GM19239 (cell line): ENCODE data around the gene CYP4B1.

Experiments
- DNase-seq: peaks from one replicate; pipeline ENCODE4 v3.0.0; 2011; ENCODE audit warnings: low spot score; ENCODE audit not compliant: insufficient read length
- FAIRE-seq: peaks from 2 replicates; lab custom pipeline; 2011; peaks lifted over from hg19 to GRCh38; lab: Jason Lieb, UNC

The CYP4B1 gene

DNA sequence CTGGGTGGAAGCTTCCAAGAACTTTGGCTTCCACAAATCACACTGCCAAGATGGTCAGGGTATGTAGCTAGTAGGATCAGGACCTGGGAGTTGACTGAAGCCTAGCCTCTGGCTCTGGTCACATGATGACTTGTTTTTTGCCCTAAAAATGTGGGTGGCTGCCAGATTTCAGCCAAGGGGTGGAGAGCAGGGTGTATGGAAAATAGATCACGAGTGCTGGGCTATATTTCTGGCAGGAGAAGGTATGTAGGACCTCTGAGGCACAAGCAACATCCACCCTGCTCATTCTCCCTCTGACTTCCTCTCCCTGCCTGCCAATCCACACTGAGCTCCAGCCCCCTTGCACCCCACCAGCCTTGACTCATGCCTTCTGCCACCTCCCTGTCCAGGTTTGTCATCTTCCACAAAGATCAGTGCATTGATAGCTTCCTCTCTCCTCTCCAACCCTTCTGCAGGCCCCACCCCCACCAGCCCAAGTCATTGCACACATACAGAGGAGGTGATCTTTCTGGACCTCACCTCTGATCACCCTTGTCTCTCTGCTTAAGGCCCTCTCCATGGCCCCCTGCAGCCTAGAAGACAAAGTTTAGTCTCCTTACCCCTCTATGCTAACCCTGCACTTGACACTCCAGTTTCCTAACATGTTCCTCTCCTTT lies 8.3 kb upstream of the CYP4B1 start:
- DNase-seq: no peak
- FAIRE-seq: no peak

- no peak for DNase-seq
- FAIRE-seq: no peak
Measured at GRCh38 chr1:46793126-46793525, 5.7 kb upstream of the CYP4B1 start.

DNA sequence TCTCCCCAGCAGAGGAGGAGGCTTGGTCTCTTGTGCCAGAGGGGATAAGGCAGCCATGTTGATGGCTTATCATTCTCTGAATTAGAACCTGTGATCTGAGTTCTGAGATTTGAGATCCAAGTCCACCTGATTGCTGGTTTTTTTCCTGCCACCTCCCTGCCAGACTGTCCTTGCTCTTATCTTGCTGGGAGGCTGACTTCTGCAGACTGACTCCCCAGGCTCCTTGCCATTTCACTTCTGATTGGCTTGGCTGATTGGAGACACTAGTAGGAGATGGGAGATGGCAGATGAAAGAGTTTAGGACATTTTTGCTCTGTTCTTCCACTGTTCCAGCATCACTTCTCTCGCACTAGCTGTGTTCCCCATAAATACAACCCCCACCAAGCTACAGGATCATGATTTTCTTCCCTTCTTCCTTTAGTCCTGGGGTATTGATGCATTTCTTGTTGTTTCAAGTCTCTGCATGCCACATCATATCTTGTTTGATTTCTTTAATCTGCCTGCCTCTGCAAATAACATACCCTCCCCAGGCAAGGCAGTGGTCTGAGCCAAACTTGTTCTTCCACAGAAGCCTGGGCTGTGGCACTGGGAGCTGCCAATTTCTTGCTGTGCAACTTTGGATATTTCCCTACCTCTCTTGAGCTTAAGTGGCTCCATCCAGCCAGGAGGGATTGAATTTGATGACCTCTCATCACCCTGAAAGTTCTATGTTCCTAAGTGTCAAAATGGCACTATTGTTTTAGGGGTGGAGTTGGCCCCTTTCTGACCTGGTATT lies 963 bp upstream of the CYP4B1 start:
- no peak for FAIRE-seq

DNA sequence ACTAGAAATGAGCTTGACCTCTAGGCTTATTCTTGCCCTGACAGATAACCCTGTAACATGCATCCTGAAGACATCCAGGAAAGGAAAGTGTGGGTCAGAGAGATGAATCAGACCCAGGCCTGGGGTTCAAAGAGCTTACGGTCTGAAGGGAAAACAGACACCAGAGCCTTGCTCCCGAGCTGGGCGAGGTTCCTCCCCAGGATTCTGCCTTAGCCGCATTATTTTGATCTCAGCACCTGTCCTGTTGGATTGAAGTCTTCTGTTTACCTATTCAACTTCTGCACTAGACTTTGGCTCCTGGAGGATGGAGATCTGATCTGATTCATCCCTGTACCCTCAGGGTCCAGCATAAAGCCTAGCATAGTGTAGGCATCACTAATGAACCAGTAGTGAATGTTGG lies 1.9 kb downstream of the CYP4B1 start:
- no peak for FAIRE-seq

More for the DNA sequence above, 963 bp upstream of the CYP4B1 start:
- DNase-seq: no peak

GRCh38 chr1:46801323-46802055 lies 2.6 kb downstream of the CYP4B1 start:
- no peak for FAIRE-seq
- no peak for DNase-seq

More for the DNA sequence above, 1.9 kb downstream of the CYP4B1 start:
- no peak for DNase-seq

- DNase-seq (no peak), FAIRE-seq (no peak)
Measured at GRCh38 chr1:46802081-46802480, 3.2 kb downstream of the CYP4B1 start.

GRCh38 chr1:46802901-46803574 lies 4.2 kb downstream of the CYP4B1 start:
- FAIRE-seq (no peak), DNase-seq (no peak)

DNA sequence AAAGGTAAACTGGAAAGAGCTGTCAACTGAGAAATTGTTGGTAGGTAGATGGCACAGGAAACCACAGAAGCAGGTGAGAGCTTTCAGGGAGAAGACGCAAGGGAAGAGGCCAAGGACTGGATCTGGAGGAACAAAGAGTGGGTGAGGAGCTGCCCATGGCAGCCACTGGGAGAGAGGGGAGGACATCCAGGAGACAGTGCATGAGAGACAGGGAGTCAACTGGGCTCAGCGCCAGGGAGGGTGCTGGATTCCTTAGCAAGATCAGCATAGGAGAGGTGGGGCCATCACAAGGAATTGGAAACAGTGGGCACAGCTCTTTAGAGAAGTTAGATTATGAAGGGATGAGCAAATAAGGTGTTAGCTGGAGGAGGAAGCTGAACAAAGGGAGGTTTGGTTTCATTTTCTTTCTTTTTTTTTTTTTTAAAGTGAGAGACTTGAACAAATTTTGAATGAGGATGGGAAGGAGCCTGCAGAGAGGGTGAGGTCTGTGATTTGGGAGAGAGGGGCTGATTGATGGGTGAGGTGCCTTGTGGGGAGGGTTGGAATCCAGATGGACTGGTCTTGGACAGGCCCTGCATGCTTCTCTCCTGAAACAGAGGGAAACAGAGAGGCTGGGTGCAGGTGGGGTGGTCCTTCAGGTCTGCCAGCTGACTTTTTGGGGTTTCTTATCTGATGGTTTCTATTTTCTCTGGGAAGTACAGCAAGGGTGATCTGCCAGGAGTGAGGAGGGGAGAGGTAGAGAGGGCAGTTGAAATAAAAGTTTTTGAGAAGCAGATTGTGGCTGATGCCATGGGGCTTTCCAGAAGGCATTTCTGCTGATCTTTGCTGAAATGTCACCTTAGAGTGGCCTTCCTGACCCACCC lies 5.4 kb downstream of the CYP4B1 start:
- FAIRE-seq: no peak
- DNase-seq: no peak

GRCh38 chr1:46804926-46805325 lies 6.1 kb downstream of the CYP4B1 start:
- DNase-seq: no peak
- no peak for FAIRE-seq

- DNase-seq: no peak
- FAIRE-seq: no peak
Measured at GRCh38 chr1:46805755-46806154, 6.9 kb downstream of the CYP4B1 start.

GRCh38 chr1:46806196-46807020 lies 7.6 kb downstream of the CYP4B1 start:
- FAIRE-seq: no peak

GRCh38 chr1:46807046-46807972 lies 8.5 kb downstream of the CYP4B1 start:
- FAIRE-seq (no peak), DNase-seq (no peak)

More at GRCh38 chr1:46806196-46807020, 7.6 kb downstream of the CYP4B1 start:
- DNase-seq: no peak

GRCh38 chr1:46809071-46809470 lies 10.2 kb downstream of the CYP4B1 start:
- FAIRE-seq (no peak), DNase-seq (no peak)

DNA sequence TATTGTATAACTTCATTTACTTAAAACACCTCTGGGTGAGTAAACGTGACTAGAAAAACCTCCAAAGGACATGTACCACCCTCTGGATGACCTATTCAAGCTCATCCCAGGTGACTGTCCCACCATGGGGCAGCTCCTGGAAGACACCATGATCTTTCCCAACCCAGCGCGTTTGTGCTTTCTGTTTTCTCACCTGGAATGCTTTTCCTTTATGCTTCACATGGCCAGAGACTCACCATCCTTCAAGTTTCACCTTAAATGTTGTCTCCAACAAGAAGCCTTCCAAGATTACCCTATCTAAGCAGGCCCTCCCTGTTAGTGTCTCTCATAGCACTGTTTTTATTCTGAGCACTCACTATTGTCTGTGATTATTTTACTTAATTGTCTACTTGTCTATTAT lies 11.1 kb downstream of the CYP4B1 start:
- FAIRE-seq: no peak
- DNase-seq: no peak

DNA sequence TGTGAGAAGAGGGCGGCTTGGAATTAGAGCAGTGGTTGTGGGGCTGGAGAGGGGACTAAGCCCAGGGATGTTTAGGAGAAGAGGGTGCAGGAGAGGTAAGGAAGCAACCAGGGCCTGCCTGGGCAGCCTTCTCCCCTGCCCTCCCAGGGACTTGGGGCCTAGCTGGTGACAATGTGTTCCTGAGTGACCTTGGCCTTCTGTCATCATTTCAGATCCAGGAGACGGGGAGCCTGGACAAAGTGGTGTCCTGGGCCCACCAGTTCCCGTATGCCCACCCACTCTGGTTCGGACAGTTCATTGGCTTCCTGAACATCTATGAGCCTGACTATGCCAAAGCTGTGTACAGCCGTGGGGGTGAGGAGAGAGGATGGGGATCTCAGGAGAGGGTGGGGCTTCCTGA lies 11.8 kb downstream of the CYP4B1 start:
- DNase-seq: no peak
- no peak for FAIRE-seq

- no peak for FAIRE-seq
- no peak for DNase-seq
Measured at GRCh38 chr1:46811053-46811452, 12.2 kb downstream of the CYP4B1 start.

DNA sequence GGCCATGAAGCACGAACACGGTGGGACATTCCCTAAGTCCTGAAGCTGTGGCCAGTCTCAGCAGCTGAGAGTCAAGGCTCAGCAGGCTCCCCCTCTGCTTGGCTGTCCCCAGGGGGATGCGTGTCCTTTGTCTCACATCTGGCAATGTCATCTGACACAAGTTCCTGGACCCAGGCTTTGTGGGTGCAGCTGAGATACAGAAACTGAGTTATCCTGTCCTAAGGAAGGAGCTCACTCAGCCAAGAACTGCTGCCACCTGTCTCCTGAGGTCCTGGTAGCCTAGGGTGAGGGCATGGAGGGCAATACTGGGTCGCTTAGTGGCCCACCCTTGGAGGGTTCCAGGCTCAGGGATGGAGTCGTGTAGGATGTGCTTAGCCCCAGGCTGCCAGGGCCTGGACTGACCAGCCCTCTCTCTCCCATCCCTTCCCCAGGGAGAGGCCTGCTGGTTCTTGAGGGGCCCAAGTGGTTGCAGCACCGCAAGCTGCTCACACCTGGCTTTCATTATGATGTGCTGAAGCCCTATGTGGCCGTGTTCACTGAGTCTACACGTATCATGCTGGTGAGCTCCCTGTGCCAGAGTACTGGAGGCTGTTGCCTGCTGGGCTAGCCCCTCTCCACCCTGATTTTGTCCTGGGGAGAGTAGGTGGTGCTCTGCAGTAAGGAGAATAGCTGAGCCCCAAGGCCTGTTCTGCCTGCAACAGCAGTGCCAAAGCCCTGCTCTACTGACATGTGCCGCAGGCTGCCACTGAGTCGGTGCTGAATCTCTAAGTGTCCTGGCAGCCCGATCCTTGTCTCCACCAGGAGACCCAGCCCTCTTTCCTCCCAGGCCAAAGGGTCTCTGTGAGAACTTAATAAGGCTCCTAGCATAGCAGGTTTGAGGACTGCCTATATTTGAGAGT lies 13.5 kb downstream of the CYP4B1 start:
- DNase-seq: no peak
- FAIRE-seq: no peak
